ENCODE data around the gene NDE1. TPM values are rescaled to one million over a fixed set of nuclear protein-coding genes. Genes with fewer than 3 reads are reported as not detected.

NDE1 gene
- polyA plus RNA-seq, 1 of the 3 experiments (the other 2 are of a cell fraction) = 27.9 TPM

DNA sequence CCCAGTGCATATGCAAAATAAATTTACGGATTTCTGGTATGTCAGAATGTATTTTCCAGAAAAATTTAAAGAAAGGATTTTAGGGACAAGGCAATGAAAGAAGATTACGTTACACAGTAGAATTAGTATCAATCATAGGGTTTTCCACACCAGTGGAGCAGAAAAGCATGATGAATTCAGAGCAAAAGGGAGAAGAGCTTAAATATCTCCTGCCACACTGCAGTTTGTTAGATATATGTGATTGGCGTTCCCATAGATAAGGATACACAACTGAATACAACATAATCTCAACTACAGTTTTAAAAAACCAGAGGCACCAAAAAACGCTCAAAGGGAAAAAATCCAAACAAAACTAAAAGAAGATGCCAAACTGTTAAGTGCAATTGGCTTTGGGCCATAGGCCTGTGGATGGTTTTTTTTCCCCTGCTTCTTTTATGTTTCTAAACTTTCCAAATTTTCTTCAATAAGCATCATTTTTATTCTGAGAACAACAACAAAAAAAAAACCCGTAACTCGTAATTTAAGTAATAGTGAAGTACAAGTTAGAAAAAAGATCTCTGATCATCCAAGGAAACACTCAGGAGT, 29.3 kb upstream of the NDE1 start:
- ChIA-PET CTCF (interaction anchor here (0.7 kb wide), 1 partner anchor 254 kb away, joined by 4 read pairs; no protein-coding TSS in a partner anchor), POLR2A (no interaction called here)
- WGBS (ENCODE audit: low lambda C conversion rate) = 96% methylated on average over 6 of the region's 6 CpGs
- H3K27ac ChIP-seq (ENCODE audit: low read depth in 2 of 2, low read length in 1 of 2) = no peak overlapping the region
- H3K36me3 ChIP-seq (replicated peaks in 1 of 2; ENCODE audit: control insufficient read depth in 1 of 2, insufficient read depth in 2 of 2, low read length in 1 of 2) = peaks cover 60 to 78% of the 10 kb centered on the region in 2 experiments
- H3K9ac ChIP-seq = no peak overlapping the region
- H3K4me1 ChIP-seq (ENCODE audit: control insufficient read depth in 1 of 2, insufficient read depth in 2 of 2, low read depth in 1 of 2, low read length in 1 of 2) = peaks cover 0 to 10% of the 10 kb centered on the region in 2 experiments; a peak in 1 of 4 replicates
- no peaks in the 10 kb centered on the region for H3K9me2 ChIP-seq
- H3K27me3 ChIP-seq (ENCODE audit: insufficient read depth) = no peaks in the 10 kb centered on the region
- H3F3A ChIP-seq (replicated peaks; ENCODE audit: insufficient read depth) = no peaks in the 10 kb centered on the region
- no peaks in the 10 kb centered on the region for H4K20me1 ChIP-seq (ENCODE audit: insufficient read depth)
- H3K79me2 ChIP-seq (ENCODE audit: insufficient read depth) = peaks cover 2% of the 10 kb centered on the region; the same call in 1 of the 2 replicates
- H3K4me2 ChIP-seq = no peak overlapping the region
- TF ChIP-seq EZH2phosphoT487 (IDR thresholded peaks at IDR 0.05; ENCODE audit: borderline replicate concordance, low read depth) = no peak
- TF ChIP-seq, protein P1, sequence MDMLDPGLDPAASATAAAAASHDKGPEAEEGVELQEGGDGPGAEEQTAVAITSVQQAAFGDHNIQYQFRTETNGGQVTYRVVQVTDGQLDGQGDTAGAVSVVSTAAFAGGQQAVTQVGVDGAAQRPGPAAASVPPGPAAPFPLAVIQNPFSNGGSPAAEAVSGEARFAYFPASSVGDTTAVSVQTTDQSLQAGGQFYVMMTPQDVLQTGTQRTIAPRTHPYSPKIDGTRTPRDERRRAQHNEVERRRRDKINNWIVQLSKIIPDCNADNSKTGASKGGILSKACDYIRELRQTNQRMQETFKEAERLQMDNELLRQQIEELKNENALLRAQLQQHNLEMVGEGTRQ (IDR thresholded peaks at IDR 0.05; ENCODE audit: borderline replicate concordance, low read depth, low read length) = no peak
- H3K4me3 ChIP-seq (ENCODE audit: low read depth in 2 of 2, low read length in 1 of 2) = no peak overlapping the region
- no peak overlapping the region for H2AFZ ChIP-seq (ENCODE audit: low read depth)
- DNase-seq = no peak
- no peaks in the 10 kb centered on the region for H3K9me3 ChIP-seq

DNA sequence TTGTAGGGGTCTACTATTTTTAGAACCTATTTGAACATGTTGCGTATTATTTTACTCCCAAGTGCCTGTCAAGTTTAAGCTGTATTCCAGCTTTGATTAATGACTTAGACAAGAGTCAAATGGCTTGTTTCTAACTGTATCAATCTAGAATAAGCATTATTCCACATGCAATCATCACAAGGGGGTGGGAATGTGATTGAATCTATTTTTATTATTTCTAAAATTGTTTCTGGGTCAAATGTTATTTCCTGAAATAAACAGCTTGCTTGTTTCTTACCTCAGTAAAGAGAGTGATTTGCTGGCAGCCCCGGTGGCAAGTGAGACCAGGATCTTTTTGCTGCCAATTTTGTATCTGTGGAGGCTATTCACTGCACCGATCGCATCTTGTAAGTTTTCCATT, 28.6 kb upstream of the NDE1 start:
- H4K20me1 ChIP-seq (ENCODE audit: insufficient read depth) = no peaks in the 10 kb centered on the region
- H2AFZ ChIP-seq (ENCODE audit: low read depth) = no peak overlapping the region
- no peak for DNase-seq
- CTCF ChIA-PET = no interaction called here
- H3K4me1 ChIP-seq (ENCODE audit: control insufficient read depth in 1 of 2, insufficient read depth in 2 of 2, low read depth in 1 of 2, low read length in 1 of 2) = peaks cover 0 to 10% of the 10 kb centered on the region in 2 experiments; a peak in 1 of 4 replicates
- no peak overlapping the region for H3K4me3 ChIP-seq (ENCODE audit: low read depth in 2 of 2, low read length in 1 of 2)
- POLR2A ChIA-PET = interaction anchor here (0.7 kb wide), 1 partner anchor 14 kb away, joined by 3 read pairs; no protein-coding TSS in a partner anchor
- H3K79me2 ChIP-seq (ENCODE audit: insufficient read depth) = peaks cover 6% of the 10 kb centered on the region; the same call in 1 of the 2 replicates
- no peak overlapping the region for H3K27ac ChIP-seq (ENCODE audit: low read depth in 2 of 2, low read length in 1 of 2)
- WGBS (ENCODE audit: low lambda C conversion rate) = 93% methylated on average over 4 of the region's 4 CpGs
- no peak overlapping the region for H3K4me2 ChIP-seq
- no peaks in the 10 kb centered on the region for H3K9me2 ChIP-seq
- H3K9ac ChIP-seq = no peak overlapping the region
- peaks cover 61 to 74% of the 10 kb centered on the region in 2 experiments for H3K36me3 ChIP-seq (replicated peaks in 1 of 2; ENCODE audit: control insufficient read depth in 1 of 2, insufficient read depth in 2 of 2, low read length in 1 of 2)
- H3F3A ChIP-seq (replicated peaks; ENCODE audit: insufficient read depth) = no peaks in the 10 kb centered on the region
- TF ChIP-seq, protein P2, sequence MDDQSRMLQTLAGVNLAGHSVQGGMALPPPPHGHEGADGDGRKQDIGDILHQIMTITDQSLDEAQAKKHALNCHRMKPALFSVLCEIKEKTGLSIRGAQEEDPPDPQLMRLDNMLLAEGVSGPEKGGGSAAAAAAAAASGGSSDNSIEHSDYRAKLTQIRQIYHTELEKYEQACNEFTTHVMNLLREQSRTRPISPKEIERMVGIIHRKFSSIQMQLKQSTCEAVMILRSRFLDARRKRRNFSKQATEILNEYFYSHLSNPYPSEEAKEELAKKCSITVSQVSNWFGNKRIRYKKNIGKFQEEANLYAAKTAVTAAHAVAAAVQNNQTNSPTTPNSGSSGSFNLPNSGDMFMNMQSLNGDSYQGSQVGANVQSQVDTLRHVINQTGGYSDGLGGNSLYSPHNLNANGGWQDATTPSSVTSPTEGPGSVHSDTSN (IDR thresholded peaks at IDR 0.05) = no peak
- TF ChIP-seq, protein P1 (IDR thresholded peaks at IDR 0.05; ENCODE audit: borderline replicate concordance, low read depth, low read length) = no peak
- no peak for TF ChIP-seq SMC3 (IDR thresholded peaks at IDR 0.05; ENCODE audit: low read depth, low read length)
- no peak for TF ChIP-seq POLR2AphosphoS5 (IDR thresholded peaks at IDR 0.05; ENCODE audit: low read depth, low read length)
- TF ChIP-seq RXRA (IDR thresholded peaks at IDR 0.05; ENCODE audit: borderline replicate concordance, low read depth) = no peak
- no peak for TF ChIP-seq EZH2phosphoT487 (IDR thresholded peaks at IDR 0.05; ENCODE audit: borderline replicate concordance, low read depth)
- TF ChIP-seq, protein P3, sequence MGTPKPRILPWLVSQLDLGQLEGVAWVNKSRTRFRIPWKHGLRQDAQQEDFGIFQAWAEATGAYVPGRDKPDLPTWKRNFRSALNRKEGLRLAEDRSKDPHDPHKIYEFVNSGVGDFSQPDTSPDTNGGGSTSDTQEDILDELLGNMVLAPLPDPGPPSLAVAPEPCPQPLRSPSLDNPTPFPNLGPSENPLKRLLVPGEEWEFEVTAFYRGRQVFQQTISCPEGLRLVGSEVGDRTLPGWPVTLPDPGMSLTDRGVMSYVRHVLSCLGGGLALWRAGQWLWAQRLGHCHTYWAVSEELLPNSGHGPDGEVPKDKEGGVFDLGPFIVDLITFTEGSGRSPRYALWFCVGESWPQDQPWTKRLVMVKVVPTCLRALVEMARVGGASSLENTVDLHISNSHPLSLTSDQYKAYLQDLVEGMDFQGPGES (IDR thresholded peaks at IDR 0.05; ENCODE audit: low read depth, low read length) = no peak
- H3K27me3 ChIP-seq (ENCODE audit: insufficient read depth) = no peaks in the 10 kb centered on the region
- no peaks in the 10 kb centered on the region for H3K9me3 ChIP-seq

Measured in SK-N-SH (cell line).